Mucosa of gallbladder (tissue), 1 donor: ENCODE data around the gene ANKFN1. TPM values are rescaled to one million over a fixed set of nuclear protein-coding genes. Genes with fewer than 3 reads are reported as not detected.
"Not testable (repeated sequence)": the region's sequence is repeated elsewhere in the genome, so short reads cannot be mapped to it uniquely, and the experiment has no call there.

Source experiments
- DNase-seq: peaks from one replicate; pipeline ENCODE4 v3.0.0-alpha.2; 2020; ENCODE audit warnings: low spot score
- total RNA-seq: library from RNA; stranded (reverse); gene quantifications from one replicate; pipeline ENCODE4 v1.2.1, GENCODE V29; 2021
- donor health status: DM: no; HTN: no; CAD: no.

Gene ANKFN1
- total RNA-seq, 1 donor from 2014 or later: 1.3 TPM

GRCh38 chr17:56325313-56326000 lies 172.2 kb downstream of the ANKFN1 start:
- no peak for DNase-seq

GRCh38 chr17:56326001-56326359 lies 172.7 kb downstream of the ANKFN1 start:
- DNase-seq: no peak

- no peak for DNase-seq
Measured at GRCh38 chr17:56347639-56348038, 194.4 kb downstream of the ANKFN1 start.

- no peak for DNase-seq
Measured at GRCh38 chr17:56350592-56350991, 197.3 kb downstream of the ANKFN1 start.

GRCh38 chr17:56351675-56352074 lies 198.4 kb downstream of the ANKFN1 start:
- no peak for DNase-seq

DNA sequence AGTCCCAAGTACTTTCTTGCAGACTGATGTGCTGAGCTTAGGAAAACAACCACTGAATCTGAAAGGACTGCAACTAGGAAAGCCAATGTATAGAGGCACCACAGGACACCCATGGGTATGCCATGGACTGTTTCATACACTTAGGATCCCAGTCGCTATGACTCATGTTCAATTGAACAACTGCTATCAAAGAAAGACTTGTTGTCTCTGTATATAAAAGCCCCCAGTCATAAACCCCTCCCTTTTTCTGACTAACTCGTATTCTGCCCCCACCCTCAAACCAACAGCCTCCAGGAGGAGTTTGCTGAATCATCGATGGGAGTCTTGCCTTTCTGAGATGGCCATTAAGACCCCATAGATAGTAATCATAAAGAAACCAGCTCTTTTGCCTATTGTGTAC lies 205.4 kb downstream of the ANKFN1 start:
- DNase-seq: no peak

GRCh38 chr17:56359518-56359917 lies 206.2 kb downstream of the ANKFN1 start:
- DNase-seq: no peak

DNA sequence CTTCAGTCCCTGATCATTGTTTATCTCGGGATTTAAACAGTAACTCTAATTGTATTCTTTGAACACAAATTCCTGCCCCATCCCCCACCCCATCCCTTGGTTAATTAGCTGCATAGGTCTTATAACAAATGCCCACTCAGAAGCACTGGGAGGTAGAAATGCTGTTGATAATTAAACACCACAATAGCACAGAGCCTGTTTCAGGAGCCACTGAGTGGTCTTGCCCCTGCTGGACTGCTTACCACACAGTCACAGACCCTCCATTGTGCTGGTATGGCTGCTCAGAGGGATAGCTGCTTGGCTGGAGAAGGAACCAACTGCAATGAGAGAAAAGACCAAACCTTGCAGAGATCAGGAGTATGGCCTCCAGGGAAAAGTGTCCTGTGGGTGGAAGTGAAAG lies 214.1 kb downstream of the ANKFN1 start:
- DNase-seq: no peak

DNA sequence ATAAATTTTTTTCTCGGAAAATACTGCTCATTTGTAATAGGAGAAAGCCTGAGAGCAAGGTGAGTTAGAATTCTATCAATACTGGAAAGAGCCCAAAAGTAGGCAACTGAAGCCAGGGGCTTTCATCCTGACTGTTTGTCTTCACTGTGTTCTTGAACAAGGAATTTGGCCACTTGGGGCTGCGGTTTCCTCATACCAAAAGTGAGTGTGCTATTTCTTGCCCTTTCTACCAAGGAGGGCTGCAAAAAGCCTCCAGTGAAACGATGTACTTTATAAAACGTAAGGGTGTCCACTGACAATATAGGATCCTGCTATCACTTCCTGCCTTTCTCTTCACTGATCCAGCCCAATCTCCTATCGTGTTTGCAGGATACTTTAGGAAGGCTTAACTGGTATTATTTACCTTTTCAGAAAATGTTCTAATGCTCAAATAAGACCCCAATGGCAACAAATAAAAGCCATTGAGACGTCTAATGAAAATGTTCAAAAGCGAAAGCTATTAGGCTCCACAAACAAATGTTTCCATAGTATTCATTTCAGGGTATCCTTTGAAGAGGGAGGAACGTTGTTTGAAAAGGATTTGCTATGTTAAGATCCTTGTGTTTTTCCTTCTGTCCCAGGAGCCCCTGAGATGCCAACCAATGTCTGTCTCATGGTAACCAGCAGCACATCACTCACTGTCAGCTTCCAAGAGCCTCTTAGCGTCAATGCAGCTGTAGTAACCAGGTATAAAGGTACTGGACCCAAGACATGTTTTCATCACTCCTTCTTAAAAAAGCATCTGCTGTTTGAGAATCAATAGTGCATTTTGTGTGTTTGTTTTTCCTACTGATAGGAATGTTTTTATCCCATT lies 220.9 kb downstream of the ANKFN1 start:
- no peak for DNase-seq

DNA sequence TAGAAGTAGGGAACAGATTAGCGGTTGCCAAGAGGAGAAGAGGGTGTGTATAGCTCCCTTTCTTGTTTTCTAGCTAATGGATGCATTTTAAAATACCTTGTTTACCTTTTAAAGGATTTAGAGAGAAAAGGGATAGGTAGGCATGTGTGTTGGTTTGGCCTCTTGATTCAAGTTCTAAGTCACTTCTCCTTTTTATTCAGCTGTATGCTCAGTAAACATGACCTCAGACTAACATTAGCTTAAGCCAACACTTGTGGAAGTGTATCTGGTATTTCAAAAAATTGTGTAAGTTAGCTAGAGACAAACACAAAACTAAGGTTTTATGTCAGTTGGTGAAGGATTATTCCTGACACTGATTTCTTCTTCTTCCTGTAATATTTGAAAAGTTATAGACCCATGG lies 236.1 kb downstream of the ANKFN1 start:
- DNase-seq: no peak

- no peak for DNase-seq
Measured at GRCh38 chr17:56392321-56392720, 239.0 kb downstream of the ANKFN1 start.

DNA sequence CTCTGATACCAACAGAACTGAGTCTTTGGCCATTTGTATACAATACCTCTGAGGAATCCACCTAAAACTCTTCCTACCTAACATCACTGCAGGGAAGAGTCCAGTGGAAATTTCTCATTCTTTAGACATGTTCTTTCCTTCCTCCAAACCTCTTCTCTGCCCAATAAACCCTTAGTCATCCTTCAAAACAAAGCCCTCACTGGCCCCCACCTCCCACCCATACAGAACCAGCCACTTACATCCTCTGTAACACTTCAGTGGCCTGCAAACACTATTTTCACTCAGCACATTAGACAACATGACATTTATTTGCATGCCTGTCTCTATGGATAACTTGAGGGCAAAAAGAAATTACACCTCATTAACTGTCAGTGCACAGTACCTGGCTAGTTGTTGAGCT lies 239.9 kb downstream of the ANKFN1 start:
- DNase-seq: no peak

DNA sequence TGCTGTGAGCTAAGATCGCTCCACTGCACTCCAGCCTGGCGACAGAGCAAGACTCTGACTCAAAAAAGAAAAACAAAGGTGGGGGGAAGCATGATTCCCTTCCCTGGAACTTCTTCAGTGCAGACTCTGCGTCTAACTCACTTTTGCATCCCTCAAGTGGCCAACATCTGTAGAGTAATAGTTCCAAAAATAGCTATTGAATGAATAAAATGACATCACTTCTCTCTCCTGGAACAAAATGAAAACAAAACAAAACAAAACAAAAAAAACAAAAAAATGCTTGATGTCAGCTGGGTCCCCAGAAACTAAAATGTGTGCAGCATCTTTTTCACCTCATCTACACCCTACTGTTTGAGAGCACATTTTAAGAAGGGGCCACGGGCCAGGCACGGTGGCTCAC lies 242.5 kb downstream of the ANKFN1 start:
- no peak for DNase-seq

- no peak for DNase-seq
Measured at GRCh38 chr17:56407086-56407485, 253.8 kb downstream of the ANKFN1 start.

DNA sequence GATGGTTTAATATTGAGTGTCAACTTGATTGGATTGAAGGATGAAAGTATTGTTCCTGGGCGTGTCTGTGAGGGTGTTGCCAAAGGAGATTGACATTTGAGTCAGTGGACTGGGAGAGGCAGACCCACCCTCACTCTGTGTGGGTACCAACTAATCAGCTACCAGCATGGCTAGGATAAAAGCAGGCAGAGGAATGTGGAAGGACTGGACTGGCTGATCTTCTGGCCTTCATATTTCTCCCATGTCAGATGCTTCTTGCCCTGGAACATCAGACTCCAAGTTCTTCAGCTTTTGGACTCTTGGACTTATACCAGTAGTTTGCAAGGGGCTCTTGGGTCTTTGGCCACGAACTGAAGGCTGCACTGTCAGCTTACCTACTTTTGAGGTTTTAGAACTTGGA lies 259.1 kb downstream of the ANKFN1 start:
- not testable (repeated sequence) for DNase-seq

DNA sequence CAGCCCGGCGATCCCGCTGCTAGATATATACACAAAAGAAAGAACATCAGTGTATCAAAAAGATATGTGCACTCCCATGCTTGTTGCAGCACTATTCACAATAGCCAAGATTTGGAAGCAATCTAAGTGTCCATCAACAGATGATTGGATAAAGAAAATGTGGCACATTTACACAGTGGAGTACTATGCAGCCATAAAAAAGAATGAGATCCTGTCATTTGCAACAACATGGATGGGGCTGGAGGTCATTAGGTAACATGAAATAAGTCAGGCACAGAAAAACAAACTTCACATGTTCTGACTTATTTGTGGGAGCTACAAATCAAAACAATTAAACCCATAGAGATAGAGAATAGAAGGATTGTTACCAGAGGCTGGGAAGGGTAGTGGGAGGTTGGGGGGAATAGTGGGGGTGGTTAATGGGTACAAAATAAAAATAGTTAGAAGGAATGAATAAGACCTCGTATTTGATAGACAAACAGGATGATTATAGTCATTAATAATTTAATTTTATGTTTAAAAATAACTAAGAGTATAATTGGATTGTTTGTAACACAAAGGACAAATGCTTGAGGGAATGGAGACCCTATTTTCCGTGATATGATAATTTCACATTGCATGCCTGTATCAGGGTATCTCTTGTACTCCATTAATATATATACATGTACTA lies 263.5 kb downstream of the ANKFN1 start:
- no peak for DNase-seq

- no peak for DNase-seq
Measured at GRCh38 chr17:56424005-56424404, 270.7 kb downstream of the ANKFN1 start.

- DNase-seq: no peak
Measured at GRCh38 chr17:56424543-56425044, 271.3 kb downstream of the ANKFN1 start.

- DNase-seq: no peak
Measured at GRCh38 chr17:56425483-56425882, 272.2 kb downstream of the ANKFN1 start.

GRCh38 chr17:56426901-56427300 lies 273.6 kb downstream of the ANKFN1 start:
- no peak for DNase-seq

GRCh38 chr17:56431736-56432135 lies 278.5 kb downstream of the ANKFN1 start:
- DNase-seq: no peak

DNA sequence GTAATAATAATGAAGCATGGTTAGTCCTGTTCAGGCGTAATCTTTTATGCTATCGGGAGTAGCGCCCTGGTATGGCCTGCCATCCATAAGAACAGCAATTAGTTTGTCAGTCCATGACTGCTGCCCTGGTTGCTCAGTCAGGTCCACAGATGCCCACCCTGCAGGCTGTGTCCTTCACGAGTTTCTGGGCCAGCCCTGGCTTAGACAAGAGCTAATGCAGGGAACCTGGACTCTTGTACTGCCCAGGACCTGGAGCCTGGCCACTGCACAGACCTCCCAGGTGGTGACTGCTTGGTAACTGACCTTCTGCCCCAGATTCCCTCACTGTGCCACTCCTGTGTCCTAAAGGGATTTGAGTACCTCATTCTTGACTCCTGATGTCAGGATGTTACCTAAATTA lies 279.2 kb downstream of the ANKFN1 start:
- DNase-seq: no peak

- no peak for DNase-seq
Measured at GRCh38 chr17:56434610-56435009, 281.3 kb downstream of the ANKFN1 start.
